ENCODE results near the gene MOB3B.

Gene MOB3B

GRCh38 chr9:27529316-27530278 is at the start of gene MOB3B:
Gene MOB3B, minus strand, starts transcription at chr9:27529814. Its CDS starts 74,264 bp downstream, at chr9:27455550.
- peak; percentile 85 for DNase-seq

- peak; percentile 96 for DNase-seq
Observed at GRCh38 chr9:27573634-27574590, 44.3 kb upstream of the MOB3B start.

GRCh38 chr9:27572918-27573633 is 43.5 kb upstream of the MOB3B start, which contains the start of gene C9orf72:
Gene C9orf72, minus strand, starts transcription at chr9:27573481. Its CDS starts 6,361 bp downstream, at chr9:27567120.
- DNase-seq, result peak; percentile 87

- no peak for DNase-seq
Observed at GRCh38 chr9:27572566-27572917, 42.9 kb upstream of the MOB3B start.

GRCh38 chr9:27572061-27572460 is 42.4 kb upstream of the MOB3B start:
- DNase-seq, result no peak

- DNase-seq, result no peak
Observed at GRCh38 chr9:27571011-27571410, 41.4 kb upstream of the MOB3B start.

- DNase-seq, result no peak
Observed at GRCh38 chr9:27569406-27569805, 39.8 kb upstream of the MOB3B start.

GRCh38 chr9:27566118-27566517 is 36.5 kb upstream of the MOB3B start:
- DNase-seq, result no peak

- DNase-seq, result no peak
Observed at GRCh38 chr9:27565696-27566095, 36.1 kb upstream of the MOB3B start.

- no peak for DNase-seq
Observed at GRCh38 chr9:27564670-27565069, 35.1 kb upstream of the MOB3B start.

GRCh38 chr9:27563738-27564430 is 34.3 kb upstream of the MOB3B start:
- DNase-seq, result no peak

- no peak for DNase-seq
Observed at GRCh38 chr9:27561685-27562084, 32.1 kb upstream of the MOB3B start.

- no peak for DNase-seq
Observed at GRCh38 chr9:27560457-27560856, 30.8 kb upstream of the MOB3B start.

- no peak for DNase-seq
Observed at GRCh38 chr9:27558307-27558706, 28.7 kb upstream of the MOB3B start.

- DNase-seq, result no peak
Observed at GRCh38 chr9:27556470-27556869, 26.9 kb upstream of the MOB3B start.

- no peak for DNase-seq
Observed at GRCh38 chr9:27554712-27555111, 25.1 kb upstream of the MOB3B start.

GRCh38 chr9:27549196-27549755 is 19.7 kb upstream of the MOB3B start:
- DNase-seq, result no peak

- no peak for DNase-seq
Observed at GRCh38 chr9:27548055-27548741, 18.6 kb upstream of the MOB3B start.

- DNase-seq, result no peak
Observed at GRCh38 chr9:27545471-27545870, 15.9 kb upstream of the MOB3B start.

- DNase-seq, result no peak
Observed at GRCh38 chr9:27542508-27542907, 12.9 kb upstream of the MOB3B start.

- DNase-seq, result no peak
Observed at GRCh38 chr9:27541740-27542139, 12.1 kb upstream of the MOB3B start.
